Suprapubic skin (tissue), 4 donors: ENCODE data around the gene PIP5K1B. TPM values are rescaled to one million over a fixed set of nuclear protein-coding genes. Genes with fewer than 3 reads are reported as not detected.

Source experiments
- DNase-seq, 2 donors: peaks; one replicate each; pipeline ENCODE4 v3.0.0-alpha.2; 2019; ENCODE audit warnings: low spot score in 2 of 2
- H3K27ac ChIP-seq: fragments of 200-600 bp; sonication (generic); one replicate; pipeline ENCODE4 v1.5.1; 2019
- H3K27me3 ChIP-seq: fragments of 200-600 bp; sonication (generic); one replicate; pipeline ENCODE4 v1.5.1; 2019
- H3K36me3 ChIP-seq: fragments of 200-600 bp; sonication (generic); one replicate; pipeline ENCODE4 v1.5.1; 2019
- H3K4me1 ChIP-seq: fragments of 200-600 bp; sonication (generic); one replicate; pipeline ENCODE4 v1.5.1; 2019
- H3K4me3 ChIP-seq: fragments of 200-600 bp; sonication (generic); one replicate; pipeline ENCODE4 v1.5.1; 2019; ENCODE audit warnings: mild to moderate bottlenecking
- H3K9me3 ChIP-seq: fragments of 200-600 bp; sonication (generic); one replicate; pipeline ENCODE4 v1.5.1; 2019
- EP300 ChIP-seq: sonication (generic); formaldehyde crosslinking; IDR thresholded peaks from one replicate; pipeline ENCODE4 v1.6.1; 2017; ENCODE audit warnings: antibody characterized with exemption
- POLR2A ChIP-seq, 2 donors: fragments of 450-650 bp; IDR thresholded peaks; one replicate each; pipeline ENCODE4 v1.6.1; 2017; ENCODE audit warnings: antibody characterized with exemption in 2 of 2, mild to moderate bottlenecking in 2 of 2, moderate library complexity in 2 of 2
- POLR2AphosphoS5 ChIP-seq, 3 donors: sonication (generic); formaldehyde crosslinking; IDR thresholded peaks; one replicate each; pipeline ENCODE4 v1.6.1; 2017; ENCODE audit warnings: antibody characterized with exemption in 3 of 3
- WGBS: methylation state at CpG from one replicate; pipeline ENCODE4 v1.1.5; 2018; 5-methylcytosine and 5-hydroxymethylcytosine counted together
- total RNA-seq, 4 donors: library from RNA; depleted of rRNA; stranded (reverse); fragments of >200 nt; gene quantifications; one replicate each; pipeline ENCODE4 v1.1.0, GENCODE V29; 2016
- TF ChIP-seq, protein P1 (sequence below), 2 donors: fragments of 200-600 bp in 1 of 2; fragments of 450-650 bp in 1 of 2; sonication (generic) in 1 of 2; IDR thresholded peaks; one replicate each; pipeline ENCODE4 v1.5.1; 2016 to 2019; ENCODE audit warnings: antibody characterized with exemption in 2 of 2, mild to moderate bottlenecking in 1 of 2, moderate library complexity in 1 of 2

PIP5K1B gene
- total RNA-seq, 4 donors from 2014 or later: 1.7 to 7.8 (median 3.4) TPM

DNA sequence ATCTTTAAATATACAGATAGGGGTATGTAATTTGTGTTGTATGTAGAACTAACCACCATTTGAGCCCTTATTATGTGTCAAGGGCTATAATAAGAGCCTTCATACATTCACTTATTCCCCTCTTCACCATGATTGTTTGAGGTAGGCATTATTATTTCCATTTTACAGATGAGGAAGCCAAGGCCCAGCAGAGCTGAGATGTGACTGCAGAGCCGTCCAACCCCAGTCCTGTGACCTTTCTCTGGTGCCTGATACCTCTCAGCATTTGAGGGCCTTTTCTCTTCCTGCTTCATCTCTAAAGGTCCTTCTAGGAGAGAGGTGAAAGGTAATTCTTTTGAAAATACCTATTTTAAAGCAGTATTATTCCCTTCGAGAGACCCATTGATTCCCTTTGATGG is 37.3 kb downstream of the PIP5K1B start:
- Histone ChIP-seq H3K36me3 (no peaks in the 10 kb centered on the region), H3K4me1 (no peaks in the 10 kb centered on the region), H3K27ac (no peak overlapping the region), H3K27me3 (no peaks in the 10 kb centered on the region), H3K9me3 (no peaks in the 10 kb centered on the region), H3K4me3 (no peak overlapping the region)
- no peak for DNase-seq
- WGBS: 95% methylated on average over 2 of the region's 2 CpGs
- TF ChIP-seq POLR2A (IDR thresholded peaks at IDR 0.05) (no peak), EP300 (no peak), POLR2AphosphoS5 (IDR thresholded peaks at IDR 0.05) (no peak)
- TF ChIP-seq, protein P1, sequence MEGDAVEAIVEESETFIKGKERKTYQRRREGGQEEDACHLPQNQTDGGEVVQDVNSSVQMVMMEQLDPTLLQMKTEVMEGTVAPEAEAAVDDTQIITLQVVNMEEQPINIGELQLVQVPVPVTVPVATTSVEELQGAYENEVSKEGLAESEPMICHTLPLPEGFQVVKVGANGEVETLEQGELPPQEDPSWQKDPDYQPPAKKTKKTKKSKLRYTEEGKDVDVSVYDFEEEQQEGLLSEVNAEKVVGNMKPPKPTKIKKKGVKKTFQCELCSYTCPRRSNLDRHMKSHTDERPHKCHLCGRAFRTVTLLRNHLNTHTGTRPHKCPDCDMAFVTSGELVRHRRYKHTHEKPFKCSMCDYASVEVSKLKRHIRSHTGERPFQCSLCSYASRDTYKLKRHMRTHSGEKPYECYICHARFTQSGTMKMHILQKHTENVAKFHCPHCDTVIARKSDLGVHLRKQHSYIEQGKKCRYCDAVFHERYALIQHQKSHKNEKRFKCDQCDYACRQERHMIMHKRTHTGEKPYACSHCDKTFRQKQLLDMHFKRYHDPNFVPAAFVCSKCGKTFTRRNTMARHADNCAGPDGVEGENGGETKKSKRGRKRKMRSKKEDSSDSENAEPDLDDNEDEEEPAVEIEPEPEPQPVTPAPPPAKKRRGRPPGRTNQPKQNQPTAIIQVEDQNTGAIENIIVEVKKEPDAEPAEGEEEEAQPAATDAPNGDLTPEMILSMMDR (IDR thresholded peaks at IDR 0.05): no peak

DNA sequence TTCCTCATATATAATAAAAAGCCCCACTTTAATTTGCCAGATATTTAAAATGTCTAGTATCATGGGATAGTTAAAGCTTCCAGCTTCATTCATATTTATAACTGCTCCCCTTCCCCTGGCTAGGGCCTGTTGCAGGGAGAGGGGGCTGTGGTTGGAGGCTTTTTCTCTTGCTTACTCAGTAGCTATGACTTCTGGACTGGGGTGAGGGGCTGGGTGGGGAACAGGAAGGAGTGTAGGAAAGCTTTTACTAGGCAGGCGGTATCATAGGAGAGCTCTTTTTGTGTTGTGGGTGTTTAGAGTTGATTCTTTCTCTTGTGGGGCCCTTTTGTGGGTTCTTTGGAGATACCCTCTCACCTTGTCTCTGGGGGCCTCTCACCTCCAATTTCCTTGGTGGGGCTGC is 39.4 kb downstream of the PIP5K1B start:
- H3K4me1 ChIP-seq: no peaks in the 10 kb centered on the region
- no peaks in the 10 kb centered on the region for H3K36me3 ChIP-seq
- WGBS: 82% methylated on average over 1 of the region's 1 CpG
- TF ChIP-seq POLR2A (IDR thresholded peaks at IDR 0.05) (no peak), EP300 (no peak), POLR2AphosphoS5 (IDR thresholded peaks at IDR 0.05) (no peak)
- TF ChIP-seq, protein P1 (IDR thresholded peaks at IDR 0.05): no peak
- DNase-seq: no peak
- H3K27ac ChIP-seq: no peak overlapping the region
- H3K27me3 ChIP-seq: no peaks in the 10 kb centered on the region
- no peaks in the 10 kb centered on the region for H3K9me3 ChIP-seq
- H3K4me3 ChIP-seq: no peak overlapping the region

DNA sequence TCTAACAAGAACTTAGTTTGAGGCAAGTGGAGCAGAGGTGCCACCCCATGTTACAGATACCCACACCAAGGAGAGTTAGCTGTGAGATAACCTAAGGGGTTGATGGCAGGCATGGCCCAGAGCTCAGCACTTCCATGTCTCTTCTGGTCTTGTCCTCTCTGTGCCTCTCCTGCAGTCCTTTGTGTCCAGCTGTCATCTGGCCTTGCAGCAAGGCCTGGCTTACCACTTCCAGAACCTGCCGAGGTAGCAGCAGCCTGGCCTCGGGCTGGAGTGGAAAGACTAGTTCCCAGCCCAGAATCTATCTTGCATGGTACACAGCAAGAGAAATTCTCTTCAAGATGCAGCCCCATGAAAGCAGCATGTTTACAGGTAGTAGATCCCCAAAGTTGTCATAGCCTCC is 41.5 kb downstream of the PIP5K1B start:
- H3K4me3 ChIP-seq: no peak overlapping the region
- no peak for TF ChIP-seq POLR2AphosphoS5 (IDR thresholded peaks at IDR 0.05)
- no peak for TF ChIP-seq POLR2A (IDR thresholded peaks at IDR 0.05)
- H3K36me3 ChIP-seq: no peaks in the 10 kb centered on the region
- no peaks in the 10 kb centered on the region for H3K9me3 ChIP-seq
- no peaks in the 10 kb centered on the region for H3K27me3 ChIP-seq
- 66% methylated on average over 2 of the region's 2 CpGs for WGBS
- H3K27ac ChIP-seq: no peak overlapping the region
- H3K4me1 ChIP-seq: no peaks in the 10 kb centered on the region
- DNase-seq: no peak

DNA sequence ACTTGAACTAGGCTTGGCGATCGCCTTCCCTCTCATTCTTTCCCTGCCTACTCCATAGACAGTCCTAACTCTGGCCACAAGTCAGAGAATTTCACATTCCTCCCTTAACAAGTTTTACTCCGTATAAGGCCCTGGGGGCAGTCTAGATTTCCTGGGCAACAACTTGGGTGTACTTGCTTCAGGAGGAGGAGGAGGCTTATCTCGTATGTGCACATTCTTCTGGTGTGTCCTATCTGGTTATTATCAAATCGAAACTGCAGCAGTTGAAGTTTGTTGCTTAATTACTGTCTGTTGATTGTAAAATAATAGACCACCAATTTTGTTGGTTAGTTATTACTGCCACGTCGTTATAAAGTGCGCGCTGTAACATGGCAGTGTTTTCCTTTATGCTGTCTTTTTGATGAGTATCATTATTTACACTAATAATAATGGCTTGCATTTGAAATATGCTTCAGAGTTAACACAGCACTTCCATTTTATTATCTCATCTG is 42.0 kb downstream of the PIP5K1B start:
- no peak for DNase-seq
- Histone ChIP-seq H3K27ac (no peak overlapping the region), H3K4me1 (no peaks in the 10 kb centered on the region), H3K27me3 (no peaks in the 10 kb centered on the region), H3K4me3 (peak overlapping the region; percentile 10), H3K9me3 (no peaks in the 10 kb centered on the region), H3K36me3 (no peaks in the 10 kb centered on the region)
- TF ChIP-seq POLR2AphosphoS5 (IDR thresholded peaks at IDR 0.05) (no peak), EP300 (no peak), POLR2A (IDR thresholded peaks at IDR 0.05) (no peak)
- TF ChIP-seq, protein P1 (IDR thresholded peaks at IDR 0.05): no peak
- WGBS: 36% methylated on average over 9 of the region's 9 CpGs

DNA sequence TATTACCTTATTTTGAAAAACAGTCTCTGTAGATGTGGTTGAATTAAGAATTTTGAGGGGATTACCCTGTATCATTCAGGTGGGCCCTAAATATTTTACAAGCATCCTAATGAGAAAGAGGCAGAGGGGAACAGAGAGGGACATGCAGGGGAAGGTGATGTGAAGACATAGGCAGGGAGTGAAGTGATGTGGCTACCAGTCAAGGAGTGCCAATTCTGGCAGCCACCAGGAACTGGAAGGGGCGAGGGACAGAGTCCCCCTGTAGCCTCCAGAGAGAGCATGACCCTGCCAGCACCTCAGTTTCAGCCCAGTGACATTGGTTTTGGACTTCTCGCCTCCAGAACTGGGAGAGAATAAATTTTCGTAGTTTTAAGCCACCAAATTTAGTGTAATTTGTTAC is 44.1 kb downstream of the PIP5K1B start:
- DNase-seq: no peak
- Histone ChIP-seq H3K9me3 (no peaks in the 10 kb centered on the region), H3K4me3 (no peak overlapping the region), H3K4me1 (no peaks in the 10 kb centered on the region), H3K27me3 (no peaks in the 10 kb centered on the region), H3K27ac (no peak overlapping the region), H3K36me3 (no peaks in the 10 kb centered on the region)
- TF ChIP-seq POLR2A (IDR thresholded peaks at IDR 0.05) (no peak), POLR2AphosphoS5 (IDR thresholded peaks at IDR 0.05) (no peak), EP300 (no peak)
- TF ChIP-seq, protein P1 (IDR thresholded peaks at IDR 0.05): no peak
- 73% methylated on average over 3 of the region's 3 CpGs for WGBS

DNA sequence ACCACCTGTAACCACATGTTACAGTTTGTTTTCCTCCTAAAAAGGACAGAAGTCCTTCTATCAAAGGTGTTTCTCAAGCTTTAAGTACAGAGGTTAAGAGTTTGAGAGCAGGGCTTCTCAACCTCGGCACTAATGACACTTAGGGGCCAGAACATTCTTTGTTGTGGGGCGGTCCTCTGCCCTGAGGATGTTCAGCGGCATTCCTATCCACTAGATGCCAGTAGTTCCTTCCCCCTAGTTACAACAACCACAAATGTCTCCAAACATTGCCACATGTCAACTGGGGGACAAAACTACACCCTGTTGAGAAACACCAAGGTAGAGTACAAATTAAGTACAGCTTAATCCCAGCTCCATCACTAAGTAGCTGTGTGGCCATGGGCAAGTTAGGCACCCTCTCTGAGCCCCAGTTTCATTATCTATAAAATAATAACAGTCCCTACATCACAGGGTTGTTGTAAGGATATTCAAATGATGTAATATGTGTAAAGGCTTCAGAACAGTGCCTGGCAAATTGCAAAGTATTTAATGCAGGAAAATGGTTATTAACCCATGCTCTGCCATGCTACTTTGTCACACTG is 44.6 kb downstream of the PIP5K1B start:
- Histone ChIP-seq H3K4me3 (no peak overlapping the region), H3K36me3 (no peaks in the 10 kb centered on the region), H3K27me3 (no peaks in the 10 kb centered on the region), H3K9me3 (no peaks in the 10 kb centered on the region), H3K27ac (no peak overlapping the region), H3K4me1 (no peaks in the 10 kb centered on the region)
- WGBS: 56% methylated on average over 3 of the region's 3 CpGs
- no peak for DNase-seq
- TF ChIP-seq, protein P1 (IDR thresholded peaks at IDR 0.05): no peak
- no peak for TF ChIP-seq EP300
- TF ChIP-seq POLR2A (IDR thresholded peaks at IDR 0.05): no peak
- no peak for TF ChIP-seq POLR2AphosphoS5 (IDR thresholded peaks at IDR 0.05)
